Stimulated activated CD8-positive, alpha-beta memory T cell treated with anti-CD3 and anti-CD28 coated beads, Interleukin-12 subunit alpha, Interleukin-12 subunit beta, amount 100 ng/mL, for 4 hours (primary cell): ENCODE measurements around the gene SIL1.

Experiments
- DNase-seq: peaks from one replicate; pipeline ENCODE4 v3.0.0-alpha.2; 2020; ENCODE audit warnings: low read depth

SIL1 gene

DNA sequence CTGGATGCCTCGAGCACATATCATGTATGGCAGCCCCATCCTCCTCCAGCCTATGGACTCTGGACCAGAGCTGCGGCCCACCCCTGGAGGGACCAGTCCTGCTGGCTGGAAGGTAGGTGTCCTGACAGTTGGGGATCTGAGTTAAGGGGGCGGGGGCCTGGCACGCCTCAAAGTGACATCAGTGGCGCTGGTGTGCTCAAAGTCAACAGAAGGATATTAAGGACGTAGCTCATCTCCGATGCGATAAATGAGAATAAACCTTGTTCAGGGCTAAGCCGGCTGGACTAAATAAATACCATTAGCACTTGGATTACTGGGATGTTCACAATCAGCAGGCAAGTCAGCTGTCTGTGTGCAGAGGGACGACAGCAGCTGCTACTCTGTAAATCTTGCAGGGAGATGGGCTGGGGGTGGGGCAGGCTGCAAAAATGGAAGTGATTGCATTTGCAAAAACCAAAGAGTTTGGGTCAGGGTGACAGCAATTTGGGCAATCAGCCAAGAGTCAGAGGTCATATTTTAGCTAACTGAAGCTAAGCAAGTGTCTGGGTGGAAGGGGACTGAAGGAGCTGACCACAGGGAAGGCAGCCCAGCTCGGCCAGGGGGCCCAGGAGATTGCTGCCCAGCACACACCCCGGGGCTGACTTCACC, 243.0 kb downstream of the SIL1 start:
- DNase-seq, result no peak

DNA sequence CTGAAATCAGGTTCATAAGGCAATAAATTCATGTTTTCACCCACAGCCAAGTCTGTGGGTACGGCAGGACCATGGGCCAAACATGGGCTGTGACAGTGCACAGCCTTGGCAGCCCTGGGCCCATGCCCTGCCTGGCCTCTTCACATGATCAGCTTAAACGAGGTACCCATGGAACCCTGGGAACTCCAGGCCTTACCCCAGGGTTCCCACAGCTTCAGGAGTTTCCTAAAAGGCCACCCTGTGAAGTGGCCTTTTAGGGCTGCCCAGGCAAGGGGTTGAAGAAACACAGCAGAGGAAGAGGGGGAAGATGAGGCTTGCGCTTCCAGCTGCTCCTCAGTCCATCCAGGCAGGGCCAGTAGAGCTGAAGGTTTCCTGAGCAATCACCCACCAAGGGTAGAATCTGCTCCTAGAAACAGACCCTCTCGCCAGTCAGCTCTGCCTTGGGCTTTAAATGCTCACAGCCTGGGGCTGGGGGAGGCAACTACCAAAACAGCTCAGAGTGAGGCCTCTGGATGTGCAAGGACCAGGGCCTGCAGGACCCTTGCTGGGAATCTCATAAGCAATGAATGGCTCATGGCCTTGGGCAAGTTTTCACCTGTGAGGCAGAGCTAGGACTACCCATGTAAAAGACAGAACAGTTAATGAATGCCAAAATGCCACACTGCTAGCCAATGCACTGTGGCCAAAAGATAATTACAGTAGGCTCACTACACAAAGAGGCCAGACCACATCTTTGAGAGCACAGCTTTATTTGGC, 243.7 kb downstream of the SIL1 start:
- no peak for DNase-seq

- DNase-seq, result no peak
These were observed 244.5 kb downstream of the SIL1 start for GRCh38 chr5:138953387-138954256.

- DNase-seq, result no peak
These were observed 245.2 kb downstream of the SIL1 start for GRCh38 chr5:138952962-138953361.

DNA sequence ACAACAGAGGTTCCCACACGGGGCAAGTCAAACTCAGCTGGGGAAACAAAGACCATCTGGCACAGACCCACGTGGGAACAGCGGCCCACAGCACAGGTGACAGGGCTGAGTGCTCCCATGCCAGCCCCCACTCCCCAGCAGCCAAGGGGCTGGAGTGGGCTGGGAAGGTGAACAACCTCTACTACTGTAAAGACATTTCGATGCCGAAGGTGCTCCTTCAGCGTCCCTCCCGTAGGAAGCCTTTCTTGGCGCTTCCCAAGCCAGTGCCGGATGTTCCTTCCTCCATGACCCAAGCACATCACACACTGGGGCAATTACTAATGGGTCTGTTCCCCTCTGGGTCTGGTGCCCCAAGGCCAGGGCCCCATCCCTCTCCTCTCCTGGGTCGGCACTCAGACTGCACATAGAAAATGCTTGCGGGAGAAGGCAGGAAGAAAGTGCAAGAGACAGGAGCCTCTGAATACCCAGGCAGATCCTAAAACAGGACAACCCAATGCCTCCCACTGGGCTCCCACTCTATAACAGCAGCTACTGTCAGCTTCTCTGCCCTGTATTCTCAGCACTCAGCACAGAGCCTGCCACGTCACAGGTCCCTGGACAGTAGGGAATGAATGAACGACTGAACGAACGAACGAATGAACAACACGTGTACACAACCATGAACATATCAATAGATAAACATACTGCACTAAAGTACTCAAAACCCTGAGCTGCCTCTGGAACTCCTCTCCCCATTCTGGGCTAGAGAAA, 246.0 kb downstream of the SIL1 start:
- DNase-seq, result no peak

- no peak for DNase-seq
These were observed 246.8 kb downstream of the SIL1 start for GRCh38 chr5:138951091-138951985.

- DNase-seq, result no peak
These were observed 247.6 kb downstream of the SIL1 start for GRCh38 chr5:138950421-138951031.

DNA sequence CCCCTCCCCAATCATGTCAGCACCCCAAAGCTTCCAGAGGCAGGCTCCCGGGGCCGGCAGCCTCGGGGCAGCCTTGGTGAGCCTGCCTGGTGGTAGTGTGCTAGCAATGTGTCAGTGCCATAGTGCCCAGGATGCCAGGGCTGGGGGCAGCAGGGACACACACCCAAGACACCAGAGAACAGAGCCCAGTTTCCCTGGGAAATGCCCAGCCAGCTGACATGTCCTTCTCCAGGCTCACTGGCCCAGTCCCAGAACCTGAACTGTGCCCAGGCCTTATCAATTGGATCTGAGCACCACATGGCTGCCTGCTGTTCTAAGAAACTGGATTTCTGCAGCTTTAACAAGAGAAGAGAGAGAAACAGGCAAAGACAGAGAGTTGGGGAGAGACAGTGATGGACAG, 248.2 kb downstream of the SIL1 start:
- DNase-seq, result no peak

- no peak for DNase-seq
These were observed 249.0 kb downstream of the SIL1 start for GRCh38 chr5:138949223-138949574.

DNA sequence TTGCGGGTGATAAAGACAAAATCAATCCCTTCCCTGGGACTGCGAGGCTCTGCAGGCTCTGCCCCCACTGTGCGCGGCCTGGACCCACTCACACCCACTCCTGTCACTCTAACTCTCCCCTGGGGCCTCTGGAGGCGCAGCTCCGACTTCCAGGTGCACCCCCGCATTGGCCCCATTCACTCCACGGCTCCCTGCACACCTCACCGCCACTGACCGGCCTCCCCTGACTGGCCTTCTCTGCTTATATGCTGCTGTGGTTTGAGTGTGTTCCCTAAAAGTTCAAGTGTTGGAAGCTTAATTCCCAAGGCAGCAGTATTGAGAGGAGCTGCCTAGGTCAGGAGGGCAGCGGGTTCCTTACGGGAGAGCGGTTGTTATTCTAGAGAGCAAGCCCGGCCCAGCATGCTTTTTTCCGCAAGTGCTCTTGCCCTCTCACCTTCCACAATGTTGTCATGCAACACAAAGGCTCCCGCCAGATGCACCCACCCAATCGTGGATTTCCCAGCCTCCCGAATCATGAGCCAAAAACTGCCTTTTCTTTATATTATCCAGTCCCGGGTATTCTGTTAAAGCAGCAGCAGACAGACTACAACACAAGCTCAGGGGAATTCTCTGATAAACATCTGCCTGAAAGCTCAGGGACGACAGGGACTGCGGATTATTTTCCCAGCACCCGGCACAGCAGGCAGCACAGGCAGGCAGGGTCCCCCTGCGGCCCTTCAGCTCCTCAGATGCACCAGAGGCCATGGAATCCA, 249.5 kb downstream of the SIL1 start:
- DNase-seq, result no peak

- no peak for DNase-seq
These were observed 250.4 kb downstream of the SIL1 start for GRCh38 chr5:138947780-138948179.

GRCh38 chr5:138946831-138947560, 251.2 kb downstream of the SIL1 start:
- no peak for DNase-seq

GRCh38 chr5:138946241-138946623, 251.9 kb downstream of the SIL1 start:
- DNase-seq, result no peak

- no peak for DNase-seq
These were observed 252.5 kb downstream of the SIL1 start for GRCh38 chr5:138945421-138946240.

- no peak for DNase-seq
These were observed 253.4 kb downstream of the SIL1 start for GRCh38 chr5:138944527-138945322.

GRCh38 chr5:138943599-138944173, 254.5 kb downstream of the SIL1 start:
- no peak for DNase-seq

DNA sequence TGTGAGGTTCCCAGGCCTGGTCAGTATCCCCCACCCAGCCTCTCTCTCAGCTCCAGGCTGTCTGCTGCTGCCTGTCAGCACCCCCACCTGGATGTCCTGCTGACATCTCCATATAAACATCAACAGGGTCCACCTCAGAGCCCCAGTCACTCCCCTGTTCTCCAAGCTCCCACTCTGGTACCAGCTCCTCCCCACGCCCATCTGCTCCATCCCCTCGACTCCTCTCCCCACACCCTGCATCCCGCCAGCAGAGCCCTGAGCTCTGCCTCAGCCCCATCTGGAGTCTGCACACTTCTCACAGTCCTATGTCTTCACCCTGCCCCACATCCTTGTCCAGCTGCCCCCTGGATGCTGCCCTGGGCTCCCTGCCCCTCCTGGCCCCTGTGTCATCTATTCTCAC, 255.3 kb downstream of the SIL1 start:
- no peak for DNase-seq
